22Rv1 (cell line): Measurements from ENCODE around the gene TIMMDC1.
"Not testable (repeated sequence)": the region's sequence is repeated elsewhere in the genome, so short reads cannot be mapped to it uniquely, and the experiment has no call there.

Experiments
- H3K27ac ChIP-seq: fragments of 450-650 bp; 2 replicates; pipeline ENCODE4 v1.5.1; 2017
- CTCF ChIP-seq: fragments of 450-650 bp; IDR thresholded peaks from 2 replicates; pipeline ENCODE4 v1.5.1; 2017; ENCODE audit warnings: mild to moderate bottlenecking
- ZFX ChIP-seq: fragments of 450-650 bp; IDR thresholded peaks from 2 replicates; pipeline ENCODE4 v1.6.1; 2017; ENCODE audit warnings: antibody characterized with exemption, borderline replicate concordance

The TIMMDC1 gene

GRCh38 chr3:119562307-119562961, 64.1 kb downstream of the TIMMDC1 start:
- H3K27ac ChIP-seq = no peak overlapping the region
- TF ChIP-seq CTCF (no peak), ZFX (no peak)

GRCh38 chr3:119563334-119563733, 65.0 kb downstream of the TIMMDC1 start:
- not testable (repeated sequence) for H3K27ac ChIP-seq

GRCh38 chr3:119569156-119569555, 70.8 kb downstream of the TIMMDC1 start:
- no peak overlapping the region for H3K27ac ChIP-seq
- no peak for TF ChIP-seq ZFX
- TF ChIP-seq CTCF = no peak

- TF ChIP-seq ZFX (no peak), CTCF (no peak)
- no peak overlapping the region for H3K27ac ChIP-seq
Observed at GRCh38 chr3:119570229-119570628, 71.9 kb downstream of the TIMMDC1 start.

GRCh38 chr3:119571230-119571629, 72.9 kb downstream of the TIMMDC1 start:
- TF ChIP-seq CTCF (no peak), ZFX (no peak)
- no peak overlapping the region for H3K27ac ChIP-seq

- no peak overlapping the region for H3K27ac ChIP-seq
- TF ChIP-seq CTCF = no peak
- TF ChIP-seq ZFX = no peak
Observed at GRCh38 chr3:119571688-119572087, 73.3 kb downstream of the TIMMDC1 start.
